Skeletal muscle tissue (tissue), 4 donors: Measurements from ENCODE around the gene NPAS3. TPM values are rescaled to one million over a fixed set of nuclear protein-coding genes. Genes with fewer than 3 reads are reported as not detected.

Experiments
- H3K27ac ChIP-seq: one replicate; pipeline ENCODE4 v1.7.0; 2013; ENCODE audit warnings: mild to moderate bottlenecking, low read depth, low read length, inconsistent platforms
- H3K27me3 ChIP-seq, 3 donors: one replicate each; pipeline ENCODE4 v1.7.0; 2013; ENCODE audit warnings: low read length in 3 of 3; ENCODE audit not compliant: control insufficient read depth in 3 of 3, insufficient read depth in 3 of 3
- H3K36me3 ChIP-seq, 3 donors: one replicate each; pipeline ENCODE4 v1.7.0; 2013; ENCODE audit warnings: low read length in 3 of 3; ENCODE audit not compliant: control insufficient read depth in 3 of 3, insufficient read depth in 3 of 3
- H3K4me1 ChIP-seq, 3 donors: one replicate each; pipeline ENCODE4 v1.7.0; 2013; ENCODE audit warnings: low read length in 3 of 3, mild to moderate bottlenecking in 3 of 3; ENCODE audit not compliant: control insufficient read depth in 3 of 3, insufficient read depth in 3 of 3
- H3K4me3 ChIP-seq, 3 donors: one replicate each; pipeline ENCODE4 v1.7.0; 2013; ENCODE audit warnings: low read length in 3 of 3
- H3K9ac ChIP-seq, 3 donors: one replicate each; pipeline ENCODE4 v1.7.0; 2013; ENCODE audit warnings: low read length in 3 of 3, mild to moderate bottlenecking in 3 of 3, moderate library complexity in 2 of 3, low read depth in 1 of 3
- H3K9me3 ChIP-seq, 3 donors: one replicate each; pipeline ENCODE4 v1.7.0; 2013; ENCODE audit warnings: low read length in 3 of 3; ENCODE audit not compliant: control insufficient read depth in 3 of 3
- total RNA-seq: library from RNA; depleted of rRNA; stranded (reverse); fragments of >200 nt; gene quantifications from one replicate; pipeline ENCODE4 v1.2.3, GENCODE V29; 2014
- donor health status: Osteomylitis.

Gene NPAS3
- total RNA-seq, 1 donor from 2014 or later = 9.9 TPM

GRCh38 chr14:32940066-32940651 lies 1.5 kb downstream of the NPAS3 start:
- peak overlapping the region; percentile 56 for H3K27ac ChIP-seq
- H3K4me3 ChIP-seq = peak overlapping the region; percentile 61 to 75 (median 61)
- H3K9ac ChIP-seq = peak overlapping the region; percentile 36 to 68 (median 53)
- H3K36me3 ChIP-seq = no peaks in the 10 kb centered on the region
- no peaks in the 10 kb centered on the region for H3K9me3 ChIP-seq
- peaks cover 3 to 13% (median 4%) of the 10 kb centered on the region in 3 donors for H3K4me1 ChIP-seq
- H3K27me3 ChIP-seq = peaks cover 0 to 19% (median 8%) of the 10 kb centered on the region in 3 donors

GRCh38 chr14:32940711-32941667 lies 2.3 kb downstream of the NPAS3 start:
- Histone ChIP-seq H3K27ac (no peak overlapping the region), H3K9ac (no peak overlapping the region), H3K27me3 (peaks cover 0 to 10% (median 5%) of the 10 kb centered on the region in 3 donors), H3K9me3 (no peaks in the 10 kb centered on the region), H3K36me3 (no peaks in the 10 kb centered on the region), H3K4me1 (peaks cover 0 to 11% (median 2%) of the 10 kb centered on the region in 3 donors), H3K4me3 (peak overlapping the region in 1 of 3 donors; percentile 61)

- Histone ChIP-seq H3K9ac (no peak overlapping the region), H3K27me3 (peaks cover 0 to 5% (median under 1%) of the 10 kb centered on the region in 3 donors), H3K4me3 (no peak overlapping the region), H3K27ac (no peak overlapping the region), H3K36me3 (no peaks in the 10 kb centered on the region), H3K4me1 (peaks cover 0 to 11% (median 2%) of the 10 kb centered on the region in 3 donors), H3K9me3 (no peaks in the 10 kb centered on the region)
Measured at GRCh38 chr14:32941668-32942065, 3.0 kb downstream of the NPAS3 start.

- no peak overlapping the region for H3K4me3 ChIP-seq
- H3K9me3 ChIP-seq = no peaks in the 10 kb centered on the region
- H3K9ac ChIP-seq = no peak overlapping the region
- H3K36me3 ChIP-seq = no peaks in the 10 kb centered on the region
- H3K27ac ChIP-seq = no peak overlapping the region
- H3K27me3 ChIP-seq = no peaks in the 10 kb centered on the region
- no peaks in the 10 kb centered on the region for H3K4me1 ChIP-seq
Measured at GRCh38 chr14:32947081-32947480, 8.4 kb downstream of the NPAS3 start.

- H3K9me3 ChIP-seq = no peaks in the 10 kb centered on the region
- no peak overlapping the region for H3K27ac ChIP-seq
- no peak overlapping the region for H3K9ac ChIP-seq
- H3K4me1 ChIP-seq = no peaks in the 10 kb centered on the region
- no peak overlapping the region for H3K4me3 ChIP-seq
- no peaks in the 10 kb centered on the region for H3K27me3 ChIP-seq
- H3K36me3 ChIP-seq = no peaks in the 10 kb centered on the region
Measured at GRCh38 chr14:32947792-32948191, 9.1 kb downstream of the NPAS3 start.

GRCh38 chr14:32950584-32950983 lies 11.9 kb downstream of the NPAS3 start:
- no peak overlapping the region for H3K9ac ChIP-seq
- no peak overlapping the region for H3K27ac ChIP-seq
- no peaks in the 10 kb centered on the region for H3K27me3 ChIP-seq
- no peak overlapping the region for H3K4me3 ChIP-seq
- no peaks in the 10 kb centered on the region for H3K9me3 ChIP-seq
- no peaks in the 10 kb centered on the region for H3K36me3 ChIP-seq
- no peaks in the 10 kb centered on the region for H3K4me1 ChIP-seq

- H3K4me3 ChIP-seq = no peak overlapping the region
- H3K36me3 ChIP-seq = no peaks in the 10 kb centered on the region
- no peak overlapping the region for H3K9ac ChIP-seq
- H3K4me1 ChIP-seq = no peaks in the 10 kb centered on the region
- H3K27ac ChIP-seq = no peak overlapping the region
- H3K27me3 ChIP-seq = no peaks in the 10 kb centered on the region
- H3K9me3 ChIP-seq = no peaks in the 10 kb centered on the region
Measured at GRCh38 chr14:32967421-32967820, 28.7 kb downstream of the NPAS3 start.

- no peaks in the 10 kb centered on the region for H3K4me1 ChIP-seq
- H3K9ac ChIP-seq = no peak overlapping the region
- no peaks in the 10 kb centered on the region for H3K27me3 ChIP-seq
- H3K36me3 ChIP-seq = no peaks in the 10 kb centered on the region
- H3K4me3 ChIP-seq = no peak overlapping the region
- no peak overlapping the region for H3K27ac ChIP-seq
- no peaks in the 10 kb centered on the region for H3K9me3 ChIP-seq
Measured at GRCh38 chr14:32968972-32969544, 30.4 kb downstream of the NPAS3 start.

- Histone ChIP-seq H3K27me3 (no peaks in the 10 kb centered on the region), H3K9me3 (no peaks in the 10 kb centered on the region), H3K4me1 (no peaks in the 10 kb centered on the region), H3K4me3 (no peak overlapping the region), H3K27ac (no peak overlapping the region), H3K36me3 (no peaks in the 10 kb centered on the region), H3K9ac (no peak overlapping the region)
Measured at GRCh38 chr14:32977913-32978312, 39.2 kb downstream of the NPAS3 start.
